ENCODE measurements around the gene INCENP.
"Not testable (repeated sequence)": the region's sequence is repeated elsewhere in the genome, so short reads cannot be mapped to it uniquely, and the experiment has no call there.

Gene INCENP

DNA sequence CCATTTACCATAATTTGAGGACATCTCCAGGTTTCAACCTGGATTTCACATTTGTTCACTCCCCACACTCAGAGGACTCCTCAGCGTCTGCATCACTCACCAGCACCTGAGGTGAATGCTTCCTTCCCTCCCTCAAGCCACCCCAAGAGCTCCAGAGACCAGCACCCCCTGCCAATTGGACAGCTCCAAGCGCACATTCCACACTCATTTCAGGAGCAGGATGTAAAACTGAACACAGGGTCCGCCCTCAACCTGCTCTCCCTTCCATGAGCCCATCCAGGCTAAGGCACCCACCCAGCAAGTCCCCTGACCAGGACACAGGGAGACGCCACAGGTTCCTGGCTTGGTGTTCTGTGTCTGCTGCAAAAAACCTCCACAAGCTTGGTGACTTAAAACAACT is 70.1 kb downstream of the INCENP start:
- Histone ChIP-seq H3K4me1 (ENCODE audit: control insufficient read depth, insufficient read depth, low read length, poor library complexity, severe bottlenecking) (no peaks in the 10 kb centered on the region), H3K36me3 (ENCODE audit: control insufficient read depth, insufficient read depth, low read length) (no peaks in the 10 kb centered on the region), H3K9me3 (ENCODE audit: control insufficient read depth, low read length) (no peaks in the 10 kb centered on the region), H3K4me3 (ENCODE audit: insufficient read depth, low read depth, low read length, poor library complexity, severe bottlenecking) (no peak overlapping the region), H3K27ac (ENCODE audit: insufficient read depth, low read length, poor library complexity, severe bottlenecking) (no peak overlapping the region), H3K27me3 (replicated peaks; ENCODE audit: control insufficient read depth, insufficient read depth, low read length, poor library complexity, severe bottlenecking) (peaks cover 9% of the 10 kb centered on the region)
- DNase-seq = no peak

- not testable (repeated sequence) for H3K4me1 ChIP-seq (ENCODE audit: control insufficient read depth, insufficient read depth, low read length, poor library complexity, severe bottlenecking); H3K9me3 ChIP-seq (ENCODE audit: control insufficient read depth, low read length); H3K36me3 ChIP-seq (ENCODE audit: control insufficient read depth, insufficient read depth, low read length); H3K4me3 ChIP-seq (ENCODE audit: insufficient read depth, low read depth, low read length, poor library complexity, severe bottlenecking); H3K27me3 ChIP-seq (replicated peaks; ENCODE audit: control insufficient read depth, insufficient read depth, low read length, poor library complexity, severe bottlenecking); H3K27ac ChIP-seq (ENCODE audit: insufficient read depth, low read length, poor library complexity, severe bottlenecking); DNase-seq
Measured at GRCh38 chr11:62195010-62195409, 71.2 kb downstream of the INCENP start.

- Histone ChIP-seq H3K4me1 (ENCODE audit: control insufficient read depth, insufficient read depth, low read length, poor library complexity, severe bottlenecking) (no peaks in the 10 kb centered on the region), H3K4me3 (ENCODE audit: insufficient read depth, low read depth, low read length, poor library complexity, severe bottlenecking) (no peak overlapping the region), H3K27ac (ENCODE audit: insufficient read depth, low read length, poor library complexity, severe bottlenecking) (no peak overlapping the region), H3K9me3 (ENCODE audit: control insufficient read depth, low read length) (no peaks in the 10 kb centered on the region), H3K27me3 (replicated peaks; ENCODE audit: control insufficient read depth, insufficient read depth, low read length, poor library complexity, severe bottlenecking) (peaks cover 9% of the 10 kb centered on the region), H3K36me3 (ENCODE audit: control insufficient read depth, insufficient read depth, low read length) (no peaks in the 10 kb centered on the region)
- DNase-seq = no peak
Measured at GRCh38 chr11:62195945-62196344, 72.1 kb downstream of the INCENP start.

- not testable (repeated sequence) for H3K9me3 ChIP-seq (ENCODE audit: control insufficient read depth, low read length); DNase-seq; H3K27ac ChIP-seq (ENCODE audit: insufficient read depth, low read length, poor library complexity, severe bottlenecking); H3K4me1 ChIP-seq (ENCODE audit: control insufficient read depth, insufficient read depth, low read length, poor library complexity, severe bottlenecking); H3K27me3 ChIP-seq (replicated peaks; ENCODE audit: control insufficient read depth, insufficient read depth, low read length, poor library complexity, severe bottlenecking); H3K4me3 ChIP-seq (ENCODE audit: insufficient read depth, low read depth, low read length, poor library complexity, severe bottlenecking); H3K36me3 ChIP-seq (ENCODE audit: control insufficient read depth, insufficient read depth, low read length)
Measured at GRCh38 chr11:62197400-62197799, 73.6 kb downstream of the INCENP start.

GRCh38 chr11:62201376-62201775 is 77.6 kb downstream of the INCENP start:
- DNase-seq = no peak
- Histone ChIP-seq H3K4me3 (ENCODE audit: insufficient read depth, low read depth, low read length, poor library complexity, severe bottlenecking) (no peak overlapping the region), H3K9me3 (ENCODE audit: control insufficient read depth, low read length) (no peaks in the 10 kb centered on the region), H3K4me1 (ENCODE audit: control insufficient read depth, insufficient read depth, low read length, poor library complexity, severe bottlenecking) (no peaks in the 10 kb centered on the region), H3K27me3 (replicated peaks; ENCODE audit: control insufficient read depth, insufficient read depth, low read length, poor library complexity, severe bottlenecking) (no peaks in the 10 kb centered on the region), H3K27ac (ENCODE audit: insufficient read depth, low read length, poor library complexity, severe bottlenecking) (no peak overlapping the region), H3K36me3 (ENCODE audit: control insufficient read depth, insufficient read depth, low read length) (no peaks in the 10 kb centered on the region)

Data from effector memory CD4-positive, alpha-beta T cell (primary cell).